Measurements from ENCODE around the gene DNMBP. TPM values are rescaled to one million over a fixed set of nuclear protein-coding genes. Genes with fewer than 3 reads are reported as not detected.

Gene DNMBP
- total RNA-seq (2014; rRNA removed; shearing (Covaris generic)), result 24.7 and 31.9 TPM in 2 replicates
- polyA plus RNA-seq (2015; cell fraction: cytosol; rRNA removed), result 38.7 and 50.8 TPM in 2 replicates
- 118 and 127 TPM in 2 replicates for polyA plus RNA-seq (2015; cell fraction: nucleus; rRNA removed)

- peak; percentile 82 for DNase-seq (ENCODE audit: low read depth)
These were observed at the start of gene DNMBP for GRCh38 chr10:100009793-100010676. DNMBP (minus strand) TSS chr10:100009947; CDS start chr10:99972124, 37,823 bp downstream.

DNA sequence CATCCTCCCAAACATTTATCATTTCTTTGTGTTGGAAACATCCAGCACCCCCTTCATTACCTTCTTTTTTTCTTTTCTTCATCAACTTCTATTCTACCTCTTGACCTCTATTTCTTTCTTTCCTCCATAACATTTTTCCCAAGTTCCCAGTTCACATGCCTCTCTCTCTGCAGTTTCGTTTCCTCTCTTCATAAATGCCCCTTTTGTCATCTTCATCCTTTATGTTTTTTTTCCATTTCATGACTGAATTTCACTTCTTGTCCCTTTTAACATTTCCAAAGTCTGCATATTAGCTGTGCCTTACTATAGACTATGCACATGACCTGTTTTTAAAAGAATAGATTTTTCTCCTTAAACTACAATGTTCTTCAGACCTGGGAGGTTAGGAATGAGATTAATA, 48.2 kb upstream of the DNMBP start:
- DNase-seq (ENCODE audit: low read depth), result no peak

- DNase-seq (ENCODE audit: low read depth), result no peak
These were observed 44.1 kb upstream of the DNMBP start for GRCh38 chr10:100053686-100054460.

DNA sequence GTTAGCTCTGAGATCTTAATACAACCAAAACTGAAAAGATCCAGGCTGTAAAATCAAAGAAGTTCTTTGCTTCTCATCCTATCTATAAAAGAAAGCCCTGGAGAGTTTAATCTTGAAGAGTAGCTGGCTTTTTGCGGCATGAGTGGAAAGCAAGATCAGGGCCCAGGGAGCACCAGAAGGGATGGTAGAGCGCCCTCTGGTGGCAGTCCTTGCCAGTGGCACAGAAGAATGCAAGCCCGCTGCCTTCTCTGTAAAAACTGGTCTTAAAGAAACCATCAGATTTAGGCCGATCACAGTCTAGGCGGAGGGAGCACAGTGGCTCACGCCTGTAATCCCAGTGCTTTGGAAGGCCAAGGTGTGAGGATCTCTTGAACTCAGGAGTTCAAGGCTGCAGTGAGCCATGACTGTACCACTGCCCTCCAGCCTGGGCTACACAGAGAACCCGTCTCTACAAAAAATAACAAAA, 36.3 kb upstream of the DNMBP start:
- DNase-seq (ENCODE audit: low read depth), result peak; percentile 84

- DNase-seq (ENCODE audit: low read depth), result no peak
These were observed 35.8 kb upstream of the DNMBP start for GRCh38 chr10:100045592-100045991.

DNA sequence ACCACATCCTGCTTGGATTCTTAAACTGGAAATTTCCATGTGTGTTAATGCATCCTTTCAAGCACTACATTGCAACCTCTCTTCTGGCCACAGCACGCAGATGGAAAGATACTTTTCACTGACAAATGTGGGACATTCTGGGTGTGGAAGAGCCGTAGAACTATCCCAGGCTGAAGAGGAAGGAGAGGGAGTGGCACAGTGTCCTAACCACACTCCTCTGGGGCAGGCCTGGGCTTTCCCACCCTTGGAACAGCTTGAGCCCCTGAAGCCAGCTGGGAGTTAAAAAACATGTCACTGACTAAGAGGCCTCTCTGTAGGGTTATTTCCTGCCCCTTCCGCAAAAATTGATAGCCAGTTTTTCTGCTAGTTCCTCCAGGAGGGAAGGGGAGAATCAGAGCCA, 34.0 kb upstream of the DNMBP start:
- peak; percentile 77 for DNase-seq (ENCODE audit: low read depth)

DNA sequence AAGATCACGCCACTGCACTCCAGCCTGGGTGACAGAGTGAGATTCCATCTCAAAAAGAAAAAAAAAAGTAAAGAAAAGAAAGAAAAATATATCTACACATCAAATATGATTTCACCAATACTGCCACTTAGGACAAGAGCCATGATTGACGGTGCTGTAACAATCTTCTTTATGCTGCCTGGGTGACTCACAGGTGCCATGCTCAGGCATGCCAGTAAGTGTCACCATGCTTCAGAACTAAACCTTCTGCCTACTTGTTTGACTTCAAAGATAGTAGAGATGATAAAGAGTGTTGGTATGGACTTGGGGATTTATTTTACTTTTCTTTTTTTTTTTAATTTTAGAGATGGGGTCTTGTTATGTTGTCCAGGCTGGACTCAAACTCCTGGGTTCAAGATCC, 33.6 kb upstream of the DNMBP start:
- DNase-seq (ENCODE audit: low read depth), result peak; percentile 61

DNA sequence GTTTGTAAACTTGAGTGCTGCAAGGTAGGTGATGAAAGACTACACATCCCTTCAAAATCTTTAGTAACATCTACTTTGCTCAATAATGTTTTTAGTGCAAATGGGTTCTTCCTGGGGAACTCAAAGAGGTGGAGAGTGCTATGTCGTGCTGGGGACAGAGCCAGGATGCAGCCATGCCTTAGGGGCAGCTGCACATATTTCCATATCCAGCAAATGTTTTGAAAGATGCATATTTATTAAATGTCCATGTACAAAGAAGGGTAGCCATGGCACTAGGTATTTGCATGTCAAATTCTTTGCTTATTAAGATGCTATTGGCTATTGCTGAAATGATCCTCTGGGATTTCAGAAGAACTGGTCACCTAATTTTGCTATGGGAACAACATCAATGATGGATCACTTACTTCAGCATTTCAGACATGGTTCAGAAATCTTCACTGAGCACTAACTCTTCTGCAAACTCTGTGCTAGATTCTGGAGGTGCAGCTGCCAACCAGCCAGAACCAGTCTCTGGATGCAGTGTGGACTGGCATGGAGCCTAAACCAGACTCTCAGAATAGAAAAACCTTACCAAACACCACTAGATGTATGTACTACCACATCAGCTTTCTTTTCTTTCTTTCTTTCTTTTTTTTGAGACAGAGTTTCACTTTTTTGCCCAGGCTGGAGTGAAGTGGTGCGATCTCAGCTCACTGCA, 31.7 kb upstream of the DNMBP start:
- no peak for DNase-seq (ENCODE audit: low read depth)

DNA sequence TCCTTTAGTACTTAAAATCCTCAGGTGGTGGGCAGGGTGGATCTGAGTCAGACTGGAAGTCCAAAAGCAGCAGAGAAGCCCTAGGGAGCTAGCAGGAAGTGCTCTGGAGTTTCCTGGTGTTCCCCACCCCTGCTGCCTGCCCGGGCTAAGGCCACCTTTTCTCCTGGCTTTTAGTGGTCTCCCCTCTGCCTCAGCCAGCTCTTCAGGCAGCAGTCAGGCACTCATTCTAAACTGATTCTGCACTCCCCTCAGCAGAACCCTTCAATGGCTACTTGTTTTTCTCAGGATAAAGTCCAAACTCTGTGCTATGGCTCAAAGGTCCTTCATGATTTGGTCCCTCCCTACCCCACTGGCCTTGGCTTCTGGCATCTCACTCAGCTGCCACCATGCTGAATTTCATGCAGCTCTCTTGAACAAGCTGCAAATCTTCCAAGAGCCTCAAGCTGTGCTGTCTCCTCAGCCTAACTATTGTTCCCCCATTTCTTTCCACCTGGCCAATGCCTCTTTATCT, 28.9 kb upstream of the DNMBP start:
- peak; percentile 44 for DNase-seq (ENCODE audit: low read depth)

- peak; percentile 65 for DNase-seq (ENCODE audit: low read depth)
These were observed 28.1 kb upstream of the DNMBP start for GRCh38 chr10:100037758-100038315.

- DNase-seq (ENCODE audit: low read depth), result no peak
These were observed 27.1 kb upstream of the DNMBP start for GRCh38 chr10:100036850-100037249.

GRCh38 chr10:100033766-100034418, 24.1 kb upstream of the DNMBP start:
- DNase-seq (ENCODE audit: low read depth), result no peak

- DNase-seq (ENCODE audit: low read depth), result no peak
These were observed 17.7 kb upstream of the DNMBP start for GRCh38 chr10:100027416-100027815.

DNA sequence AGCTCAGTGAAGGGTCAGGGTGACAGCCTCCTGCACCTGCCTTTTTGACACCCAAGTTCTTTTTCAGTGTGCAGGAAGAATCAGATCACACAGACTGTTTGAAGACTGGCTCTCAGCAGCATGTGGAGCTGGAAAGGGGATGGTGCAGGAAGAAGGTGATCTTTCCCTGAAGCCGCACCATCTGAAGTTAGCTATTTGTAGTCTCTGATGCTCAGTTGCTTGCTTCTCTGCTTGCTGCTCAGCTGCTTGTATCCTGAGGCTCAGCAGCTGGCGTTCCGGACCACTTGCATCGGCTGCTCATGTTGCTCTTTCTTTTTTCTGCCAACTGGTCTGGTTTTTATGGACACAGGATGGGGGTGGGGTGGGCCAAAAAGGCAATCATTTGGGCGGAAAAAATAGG, 15.8 kb upstream of the DNMBP start:
- DNase-seq (ENCODE audit: low read depth), result no peak

- no peak for DNase-seq (ENCODE audit: low read depth)
These were observed 15.0 kb upstream of the DNMBP start for GRCh38 chr10:100024748-100025147.

DNA sequence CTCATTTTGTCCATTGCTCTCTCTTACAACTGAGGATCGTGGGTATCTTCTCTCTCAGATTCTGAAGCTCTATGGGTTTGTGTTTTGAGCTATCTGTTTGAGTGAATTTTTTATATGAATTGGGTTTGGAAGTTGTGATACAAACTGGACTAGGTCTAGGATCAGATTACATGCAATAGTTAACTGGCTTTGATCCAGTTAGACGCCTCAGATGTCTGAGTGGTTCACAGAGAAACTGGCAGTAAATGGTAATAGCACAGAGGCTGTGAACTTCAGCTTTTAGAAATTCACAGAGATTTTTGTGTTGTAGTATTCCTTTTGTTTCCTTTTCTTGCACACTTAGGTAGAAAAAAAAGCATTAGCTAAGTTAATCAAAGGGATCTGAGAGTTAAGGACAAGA, 12.7 kb upstream of the DNMBP start:
- DNase-seq (ENCODE audit: low read depth), result peak; percentile 21

DNA sequence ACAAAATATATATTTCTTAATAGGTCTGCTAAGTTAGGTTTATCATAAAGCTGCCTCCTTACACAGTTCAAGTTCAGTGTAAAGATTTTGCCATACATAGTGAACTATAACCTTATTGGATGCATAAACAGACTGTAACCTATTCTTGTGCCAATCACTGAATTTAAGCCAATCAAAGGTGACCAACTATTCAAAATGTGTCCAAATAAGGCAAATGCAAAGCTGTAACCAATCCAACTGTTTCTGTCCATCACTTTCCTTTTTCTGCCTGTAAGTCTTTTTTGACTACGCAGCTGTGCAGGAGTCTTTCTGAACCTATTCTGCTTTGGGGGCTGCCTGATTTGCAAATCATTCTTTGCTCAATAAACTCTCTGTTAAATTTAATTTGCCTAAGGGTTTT, 11.6 kb upstream of the DNMBP start:
- DNase-seq (ENCODE audit: low read depth), result no peak

- DNase-seq (ENCODE audit: low read depth), result no peak
These were observed 11.1 kb upstream of the DNMBP start for GRCh38 chr10:100020886-100021253.

DNA sequence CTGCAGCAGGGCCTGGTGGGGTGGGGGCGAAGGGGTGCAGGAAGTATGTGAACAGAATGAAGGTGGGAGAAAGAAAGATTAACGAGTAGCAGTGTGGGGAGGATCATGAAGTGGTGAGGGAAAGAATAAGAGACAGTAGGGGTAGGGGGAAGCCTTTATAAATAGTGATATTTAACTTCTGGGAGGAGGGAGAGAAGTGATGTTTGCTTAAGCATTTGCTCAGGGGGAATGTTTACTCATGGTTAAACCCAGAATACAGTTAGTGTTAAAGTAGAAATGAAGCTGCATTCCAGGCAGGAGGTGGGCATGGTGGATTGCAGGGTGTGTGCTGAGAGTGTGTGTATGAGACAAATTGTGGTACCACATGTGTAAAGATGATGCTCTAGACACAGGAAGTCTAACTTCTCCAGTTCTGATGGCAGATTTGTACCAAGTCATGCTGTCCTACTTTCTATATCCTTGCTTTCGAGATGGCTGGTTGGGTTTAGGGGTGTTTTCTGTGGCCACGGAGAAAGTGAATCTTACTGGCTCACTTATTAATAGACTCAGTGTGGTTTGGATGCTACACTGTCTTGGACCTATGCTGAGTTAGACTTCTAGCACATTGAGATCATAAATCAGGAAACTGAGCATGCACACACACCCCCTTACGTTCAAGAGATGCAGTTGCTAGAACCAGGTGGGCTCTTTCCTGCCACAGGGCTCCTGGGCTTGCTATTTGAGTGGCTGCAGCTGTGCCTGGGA, 10.6 kb upstream of the DNMBP start:
- no peak for DNase-seq (ENCODE audit: low read depth)

GRCh38 chr10:100019787-100020141, 10.0 kb upstream of the DNMBP start:
- no peak for DNase-seq (ENCODE audit: low read depth)

All from HT1080 (cell line).